B cell (primary cell): ENCODE results near the gene GPC5.

Experiments used
- EZH2 ChIP-seq: IDR thresholded peaks from 2 replicates; pipeline ENCODE4 v1.6.1; 2012; ENCODE audit warnings: borderline replicate concordance, low read depth, mild to moderate bottlenecking, moderate library complexity, low read length; ENCODE audit not compliant: insufficient read depth, poor library complexity, severe bottlenecking
- TF ChIP-seq, protein P1 (sequence below): fragments of 200-600 bp; IDR thresholded peaks from one replicate; pipeline ENCODE4 v1.8.0; 2022; ENCODE audit warnings: antibody characterized with exemption, mild to moderate bottlenecking

GRCh38 chr13:92805766-92806165, 1407.3 kb downstream of the GPC5 start:
- TF ChIP-seq, protein P1, sequence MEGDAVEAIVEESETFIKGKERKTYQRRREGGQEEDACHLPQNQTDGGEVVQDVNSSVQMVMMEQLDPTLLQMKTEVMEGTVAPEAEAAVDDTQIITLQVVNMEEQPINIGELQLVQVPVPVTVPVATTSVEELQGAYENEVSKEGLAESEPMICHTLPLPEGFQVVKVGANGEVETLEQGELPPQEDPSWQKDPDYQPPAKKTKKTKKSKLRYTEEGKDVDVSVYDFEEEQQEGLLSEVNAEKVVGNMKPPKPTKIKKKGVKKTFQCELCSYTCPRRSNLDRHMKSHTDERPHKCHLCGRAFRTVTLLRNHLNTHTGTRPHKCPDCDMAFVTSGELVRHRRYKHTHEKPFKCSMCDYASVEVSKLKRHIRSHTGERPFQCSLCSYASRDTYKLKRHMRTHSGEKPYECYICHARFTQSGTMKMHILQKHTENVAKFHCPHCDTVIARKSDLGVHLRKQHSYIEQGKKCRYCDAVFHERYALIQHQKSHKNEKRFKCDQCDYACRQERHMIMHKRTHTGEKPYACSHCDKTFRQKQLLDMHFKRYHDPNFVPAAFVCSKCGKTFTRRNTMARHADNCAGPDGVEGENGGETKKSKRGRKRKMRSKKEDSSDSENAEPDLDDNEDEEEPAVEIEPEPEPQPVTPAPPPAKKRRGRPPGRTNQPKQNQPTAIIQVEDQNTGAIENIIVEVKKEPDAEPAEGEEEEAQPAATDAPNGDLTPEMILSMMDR, result no peak
- TF ChIP-seq EZH2, result no peak
